SJSA1 (cell line): ENCODE results near the gene ZNF398. TPM values are rescaled to one million over a fixed set of nuclear protein-coding genes. Genes with fewer than 3 reads are reported as not detected.
A peak's percentile ranks its signal among the peaks of the same experiment; 100 is the strongest.

Source experiments
- DNase-seq, 2 experiments: peaks; one replicate each; pipeline ENCODE4 v3.0.0-alpha.2; 2015 to 2020; ENCODE audit warnings: low spot score in 2 of 2, low read depth in 1 of 2
- H3K27ac ChIP-seq: fragments of 250-450 bp; sonication (Bioruptor Pico); 2 replicates; pipeline ENCODE4 v1.5.1; 2020; ENCODE audit warnings: mild to moderate bottlenecking, moderate library complexity
- H3K27me3 ChIP-seq: fragments of 250-450 bp; sonication (Bioruptor Pico); replicated peaks from 2 replicates; pipeline ENCODE4 v1.5.1; 2020; ENCODE audit warnings: mild to moderate bottlenecking, moderate library complexity
- H3K36me3 ChIP-seq: fragments of 250-450 bp; sonication (Bioruptor Pico); 2 replicates; pipeline ENCODE4 v1.5.1; 2020; ENCODE audit warnings: mild to moderate bottlenecking
- H3K4me1 ChIP-seq: fragments of 250-450 bp; sonication (Bioruptor Pico); replicated peaks from 2 replicates; pipeline ENCODE4 v1.6.1; 2021; ENCODE audit warnings: mild to moderate bottlenecking
- H3K4me3 ChIP-seq: fragments of 250-450 bp; sonication (Bioruptor Pico); 2 replicates; pipeline ENCODE4 v1.5.1; 2020; ENCODE audit warnings: mild to moderate bottlenecking
- H3K9me3 ChIP-seq: fragments of 250-450 bp; sonication (Bioruptor Pico); replicated peaks from 2 replicates; pipeline ENCODE4 v1.5.1; 2020; ENCODE audit warnings: mild to moderate bottlenecking
- total RNA-seq: library from RNA; depleted of rRNA; stranded (reverse); fragments of >200 nt; shearing (Covaris generic); gene quantifications from 2 replicates; pipeline ENCODE4 v1.2.3, GENCODE V29; 2014

Gene ZNF398
- total RNA-seq, 1 experiment from 2014 or later: 12.3 TPM

- Histone ChIP-seq H3K27ac (peak within 1 kb of the TSS; percentile 61), H3K27me3 (no peaks in the 10 kb centered on the region), H3K4me3 (peak within 1 kb of the TSS; percentile 95), H3K4me1 (peaks cover 24% of the 10 kb centered on the region), H3K36me3 (peaks cover 43% of the 10 kb centered on the region), H3K9me3 (no peaks in the 10 kb centered on the region)
- peak; percentile 91 to 93 for DNase-seq
Observed at GRCh38 chr7:149195180-149196150, 48.2 kb downstream of the ZNF398 start, which contains the start of gene ZNF282. Gene ZNF282, plus strand, starts transcription at chr7:149195546. Its CDS starts 44 bp downstream, at chr7:149195590.

- no peaks in the 10 kb centered on the region for H3K27me3 ChIP-seq
- DNase-seq: peak in 1 of 2 experiments; percentile 38
- peaks cover 24% of the 10 kb centered on the region for H3K4me1 ChIP-seq
- H3K9me3 ChIP-seq: no peaks in the 10 kb centered on the region
- peak overlapping the region; percentile 49 for H3K27ac ChIP-seq
- H3K36me3 ChIP-seq: peaks cover 50% of the 10 kb centered on the region
- H3K4me3 ChIP-seq: peak overlapping the region; percentile 95
Observed at GRCh38 chr7:149196151-149196704, 49.0 kb downstream of the ZNF398 start.

DNA sequence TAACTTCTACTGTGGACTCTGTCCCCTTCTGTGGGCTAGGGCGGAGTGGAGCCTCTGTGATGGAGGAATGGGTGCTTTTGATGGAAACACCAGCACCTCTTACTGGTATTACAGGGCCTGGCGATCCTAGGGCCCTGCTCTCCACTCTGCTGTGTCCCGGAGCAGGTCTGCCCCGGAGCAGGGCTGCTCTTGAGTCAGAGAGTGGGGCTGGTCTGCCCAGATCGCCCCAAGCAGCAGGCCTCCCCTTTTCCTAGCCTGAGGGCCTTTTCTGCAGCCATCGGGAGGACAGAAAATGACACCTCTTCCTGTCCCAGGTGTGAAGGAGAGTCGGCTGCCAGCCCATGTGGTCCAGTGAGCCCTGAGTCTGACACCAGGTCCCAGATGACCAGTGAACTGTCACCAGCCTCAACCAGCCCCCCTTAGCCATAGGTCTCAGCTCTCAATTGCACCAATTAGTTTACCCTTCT, 49.5 kb downstream of the ZNF398 start:
- DNase-seq: peak in 1 of 2 experiments; percentile 23
- H3K27ac ChIP-seq: peak overlapping the region; percentile 49; the same call in 1 of the 2 replicates
- no peaks in the 10 kb centered on the region for H3K27me3 ChIP-seq
- peaks cover 56% of the 10 kb centered on the region for H3K36me3 ChIP-seq
- H3K4me3 ChIP-seq: peak overlapping the region; percentile 95
- peaks cover 24% of the 10 kb centered on the region for H3K4me1 ChIP-seq
- no peaks in the 10 kb centered on the region for H3K9me3 ChIP-seq

- Histone ChIP-seq H3K27me3 (no peaks in the 10 kb centered on the region), H3K27ac (no peak overlapping the region), H3K4me3 (no peak overlapping the region), H3K36me3 (peaks cover 63% of the 10 kb centered on the region), H3K9me3 (no peaks in the 10 kb centered on the region), H3K4me1 (peaks cover 24% of the 10 kb centered on the region)
- DNase-seq: no peak
Observed at GRCh38 chr7:149197675-149198074, 50.4 kb downstream of the ZNF398 start.

GRCh38 chr7:149198161-149198816, 51.0 kb downstream of the ZNF398 start:
- H3K27ac ChIP-seq: no peak overlapping the region
- no peaks in the 10 kb centered on the region for H3K9me3 ChIP-seq
- H3K27me3 ChIP-seq: no peaks in the 10 kb centered on the region
- no peak for DNase-seq
- H3K36me3 ChIP-seq: peaks cover 69% of the 10 kb centered on the region
- peaks cover 24% of the 10 kb centered on the region for H3K4me1 ChIP-seq
- H3K4me3 ChIP-seq: no peak overlapping the region

DNA sequence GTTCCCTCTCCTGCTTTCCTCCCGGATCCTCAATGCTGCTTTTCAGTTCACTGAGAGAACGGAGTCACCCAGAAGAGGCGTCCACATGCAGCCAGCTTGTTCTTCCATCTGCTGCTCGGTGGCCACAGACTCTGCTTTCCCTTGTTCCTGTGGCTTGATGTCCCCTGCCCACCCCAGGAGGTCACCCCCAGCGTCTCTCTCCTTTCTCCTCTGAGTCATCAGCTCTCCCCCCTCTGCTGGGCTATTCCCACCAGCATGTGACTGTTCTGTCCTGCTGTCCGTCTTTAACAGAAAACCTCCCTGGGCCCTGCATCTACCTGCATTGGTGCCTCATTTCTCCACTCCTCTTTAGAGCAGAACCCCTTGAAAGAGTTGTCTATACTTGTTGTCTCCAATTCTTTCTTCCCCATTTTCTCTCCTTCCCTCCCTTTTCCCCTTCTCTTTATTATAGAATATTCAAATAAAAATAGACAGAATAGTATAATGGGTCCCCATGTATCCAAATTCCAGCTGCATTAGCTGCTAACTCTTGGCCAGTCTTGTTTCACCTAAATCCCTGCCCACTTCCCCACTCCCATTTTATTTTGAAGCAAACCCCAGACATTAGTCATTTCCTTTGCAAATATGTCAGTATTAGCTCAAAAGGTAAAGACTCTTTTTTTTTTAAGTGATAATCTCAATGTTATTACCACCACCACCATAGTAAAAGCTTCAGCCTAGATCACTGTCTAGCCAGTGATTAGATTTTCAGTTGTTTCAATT, 52.2 kb downstream of the ZNF398 start:
- no peak for DNase-seq
- Histone ChIP-seq H3K9me3 (no peaks in the 10 kb centered on the region), H3K27ac (no peak overlapping the region), H3K4me3 (no peak overlapping the region), H3K27me3 (no peaks in the 10 kb centered on the region), H3K36me3 (peaks cover 80% of the 10 kb centered on the region), H3K4me1 (peaks cover 24% of the 10 kb centered on the region)

DNA sequence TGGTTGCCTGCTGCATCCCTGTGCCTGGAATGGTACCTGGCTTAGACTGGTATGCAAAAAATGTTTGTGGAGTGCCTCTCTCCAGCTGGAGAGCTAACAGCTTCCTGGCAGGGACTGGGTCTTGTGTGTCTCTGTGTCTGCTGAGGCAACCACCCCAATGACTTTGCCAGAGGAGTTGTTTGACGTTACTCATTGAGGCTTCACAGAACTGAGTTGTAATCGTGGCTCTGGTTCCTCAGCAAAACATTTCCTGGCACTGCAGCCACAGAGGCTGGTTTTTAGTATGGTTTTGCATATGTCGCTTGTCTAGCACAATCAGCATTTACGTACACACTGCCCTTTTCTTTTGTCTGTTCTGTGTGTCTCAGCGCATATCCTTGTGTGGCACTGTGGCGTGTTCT, 55.6 kb downstream of the ZNF398 start:
- Histone ChIP-seq H3K4me3 (no peak overlapping the region), H3K4me1 (peaks cover 9% of the 10 kb centered on the region), H3K9me3 (no peaks in the 10 kb centered on the region), H3K36me3 (peaks cover 92% of the 10 kb centered on the region), H3K27ac (no peak overlapping the region), H3K27me3 (no peaks in the 10 kb centered on the region)
- no peak for DNase-seq

GRCh38 chr7:149205690-149206381, 58.6 kb downstream of the ZNF398 start:
- Histone ChIP-seq H3K4me3 (no peak overlapping the region), H3K4me1 (peaks cover 3% of the 10 kb centered on the region; the same call in 1 of the 2 replicates), H3K27me3 (no peaks in the 10 kb centered on the region), H3K27ac (no peak overlapping the region), H3K36me3 (peaks cover 92% of the 10 kb centered on the region), H3K9me3 (no peaks in the 10 kb centered on the region)
- no peak for DNase-seq

DNA sequence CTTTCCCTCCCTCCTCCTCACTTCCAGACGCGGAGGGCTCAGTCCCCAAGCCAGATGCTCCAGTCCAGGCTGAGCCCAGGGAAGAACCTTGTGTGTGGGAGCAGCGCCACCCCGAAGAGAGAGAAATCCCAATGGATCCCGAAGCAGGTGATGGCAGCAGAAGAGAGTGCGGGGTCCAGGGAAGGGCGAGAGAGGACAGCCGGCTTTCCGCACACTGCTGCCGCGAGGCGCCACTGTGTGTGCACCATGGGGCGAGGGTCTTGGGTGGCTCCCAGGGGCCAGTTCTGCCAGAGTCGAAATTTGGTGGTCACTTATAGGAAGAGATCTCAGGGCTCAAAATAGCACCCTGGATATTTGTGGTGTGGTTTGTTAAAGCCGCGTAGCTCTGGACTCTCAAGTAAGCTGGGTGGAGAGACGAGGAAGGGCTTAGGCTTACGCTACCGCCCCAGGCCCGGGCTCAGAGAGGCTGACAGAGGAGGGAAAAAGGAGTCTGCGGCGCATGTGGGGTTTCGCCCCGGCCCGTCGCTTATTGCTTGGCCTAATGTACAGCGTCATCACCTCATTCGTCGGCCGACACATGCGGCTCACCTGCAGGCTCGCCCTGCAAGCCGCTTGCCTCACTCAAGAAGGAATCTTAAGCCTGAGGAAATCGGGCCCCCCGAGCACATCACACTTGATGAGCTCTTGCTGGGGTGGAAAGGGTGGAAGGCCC, 60.2 kb downstream of the ZNF398 start:
- Histone ChIP-seq H3K27ac (no peak overlapping the region), H3K27me3 (no peaks in the 10 kb centered on the region), H3K36me3 (peaks cover 94% of the 10 kb centered on the region), H3K4me3 (no peak overlapping the region), H3K4me1 (peaks cover 3% of the 10 kb centered on the region; the same call in 1 of the 2 replicates), H3K9me3 (no peaks in the 10 kb centered on the region)
- no peak for DNase-seq

DNA sequence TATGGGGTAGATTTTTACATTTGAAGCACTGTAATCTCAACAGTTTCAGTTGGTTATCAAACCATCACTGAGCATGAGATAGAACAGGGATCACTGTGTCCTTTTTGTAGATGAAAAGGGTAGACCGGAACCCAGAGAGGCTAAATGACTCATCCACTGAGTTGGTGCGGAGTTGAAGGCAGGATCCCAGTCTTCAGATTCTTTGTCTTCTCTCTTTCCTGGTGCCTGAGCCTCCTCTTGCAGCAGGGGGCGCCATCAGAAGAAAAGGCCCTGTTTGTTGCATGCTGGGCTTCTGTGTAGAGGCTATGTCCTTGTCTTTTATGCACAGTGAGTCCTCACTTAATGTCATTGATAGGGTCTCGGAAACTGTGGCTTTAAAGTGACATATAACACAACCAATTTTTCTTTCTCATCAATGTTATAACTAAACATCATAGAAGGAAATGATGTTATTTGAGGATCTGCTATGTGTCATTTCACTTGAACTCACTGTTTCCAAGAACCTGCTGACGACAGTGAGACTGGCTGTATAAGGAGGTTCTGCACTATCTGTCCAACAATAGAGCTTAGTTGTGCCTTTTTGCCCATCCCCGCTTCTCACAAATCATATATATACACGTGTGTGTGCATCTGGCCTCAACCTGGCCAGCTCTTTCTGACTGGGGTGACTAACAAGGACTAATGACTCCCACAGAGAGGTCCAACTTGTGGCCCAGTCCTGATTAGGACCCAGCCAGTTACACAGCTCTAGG, 62.4 kb downstream of the ZNF398 start:
- H3K4me3 ChIP-seq: no peak overlapping the region
- peaks cover 94% of the 10 kb centered on the region for H3K36me3 ChIP-seq
- peak; percentile 62 to 75 for DNase-seq
- H3K27me3 ChIP-seq: no peaks in the 10 kb centered on the region
- no peak overlapping the region for H3K27ac ChIP-seq
- peaks cover 3% of the 10 kb centered on the region; the same call in 1 of the 2 replicates for H3K4me1 ChIP-seq
- H3K9me3 ChIP-seq: no peaks in the 10 kb centered on the region

DNA sequence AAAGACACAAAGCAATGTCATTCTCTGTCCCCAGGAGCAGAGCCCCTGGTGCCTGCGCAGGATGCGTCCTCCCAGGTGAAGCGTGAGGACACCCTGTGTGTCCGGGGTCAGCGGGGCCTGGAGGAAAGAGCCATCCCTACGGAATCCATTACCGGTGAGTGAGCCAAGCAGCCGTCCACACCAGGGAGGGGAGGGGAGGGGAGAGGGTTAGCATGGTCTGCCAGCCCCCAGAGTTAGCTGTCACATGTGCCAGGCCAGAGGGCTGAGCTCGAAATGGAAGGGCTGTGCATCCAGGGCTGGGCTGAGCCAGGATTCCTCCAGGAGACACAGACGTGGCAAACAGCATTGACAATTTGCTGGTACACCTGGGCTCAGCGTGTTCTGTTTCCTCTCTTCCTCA, 63.3 kb downstream of the ZNF398 start:
- DNase-seq: no peak
- Histone ChIP-seq H3K4me3 (no peak overlapping the region), H3K27ac (no peak overlapping the region), H3K4me1 (peaks cover 3% of the 10 kb centered on the region; the same call in 1 of the 2 replicates), H3K27me3 (no peaks in the 10 kb centered on the region), H3K36me3 (peaks cover 100% of the 10 kb centered on the region), H3K9me3 (no peaks in the 10 kb centered on the region)
